MCF 10A (cell line): ENCODE results near the gene CDC42EP1. TPM values are rescaled to one million over a fixed set of nuclear protein-coding genes. Genes with fewer than 3 reads are reported as not detected.
"Not testable (repeated sequence)": the region's sequence is repeated elsewhere in the genome, so short reads cannot be mapped to it uniquely, and the experiment has no call there.

Experiments used
- BruUV-seq: library from RNA; stranded (reverse); fragments of 400-500 nt; replicated peaks from 2 replicates; lab custom pipeline; 2021; lab: Mats Ljungman, UMichigan
- CTCF ChIA-PET: fragments of 300-600 bp; sonication (Branson Sonifier 250); formaldehyde crosslinking; extraction: SDS; loops from one replicate; lab custom pipeline; 2021; ENCODE audit warnings: antibody characterized with exemption, inconsistent platforms; lab: Yijun Ruan, JAX
- POLR2A ChIA-PET: fragments of 300-600, 350-650 bp; sonication (Branson Sonifier 250); formaldehyde crosslinking; extraction: SDS; loops from one replicate; lab custom pipeline; 2020; ENCODE audit warnings: antibody characterized with exemption, inconsistent platforms; lab: Yijun Ruan, JAX
- DNase-seq: peaks from one replicate; pipeline ENCODE4 v3.0.0-alpha.2; 2018; ENCODE audit not compliant: unreplicated experiment
- H3K27ac Mint-ChIP-seq: one replicate; pipeline ENCODE4 v1.8.0; 2022; ENCODE audit warnings: mild to moderate bottlenecking, low read depth, mixed read lengths; ENCODE audit not compliant: unreplicated experiment
- H3K27me3 Mint-ChIP-seq: one replicate; pipeline ENCODE4 v1.8.0; 2022; ENCODE audit warnings: mixed read lengths; ENCODE audit not compliant: insufficient read depth, unreplicated experiment
- H3K36me3 Mint-ChIP-seq: one replicate; pipeline ENCODE4 v1.8.0; 2022; ENCODE audit warnings: mild to moderate bottlenecking, moderate library complexity, mixed read lengths; ENCODE audit not compliant: insufficient read depth, unreplicated experiment
- H3K4me1 Mint-ChIP-seq: one replicate; pipeline ENCODE4 v1.8.0; 2022; ENCODE audit warnings: mixed read lengths; ENCODE audit not compliant: insufficient read depth, unreplicated experiment
- H3K4me3 Mint-ChIP-seq: one replicate; pipeline ENCODE4 v1.8.0; 2022; ENCODE audit warnings: mild to moderate bottlenecking, moderate library complexity, mixed read lengths; ENCODE audit not compliant: unreplicated experiment
- H3K9me3 Mint-ChIP-seq: one replicate; pipeline ENCODE4 v1.8.0; 2022; ENCODE audit warnings: mixed read lengths; ENCODE audit not compliant: unreplicated experiment
- CTCF ChIP-seq: fragments of 200-600 bp; IDR thresholded peaks from one replicate; pipeline ENCODE4 v1.8.0; 2022; ENCODE audit warnings: antibody characterized with exemption, mild to moderate bottlenecking; ENCODE audit not compliant: unreplicated experiment
- intact Hi-C: fragments of 100-400 bp; cut with micrococcal nuclease; formaldehyde crosslinking; loops from 2 replicates; pipeline ENCODE4 v1.14.1; 2022
- total RNA-seq: library from RNA; stranded (reverse); gene quantifications from 2 replicates; pipeline ENCODE4 v1.2.3, GENCODE V29; 2022

CDC42EP1 gene
- total RNA-seq, 1 experiment from 2014 or later, result 148 TPM

GRCh38 chr22:37601540-37602442 is 41.5 kb downstream of the CDC42EP1 start:
- DNase-seq, result peak; percentile 95
- no peaks in the 10 kb centered on the region for H3K36me3 Mint-ChIP-seq
- H3K4me1 Mint-ChIP-seq, result peaks cover 8% of the 10 kb centered on the region
- peak overlapping the region; percentile 38 for H3K4me3 Mint-ChIP-seq
- CTCF ChIA-PET, result interaction anchor here (0.6 to 1.4 kb wide), 8 partner anchors 9 to 1740 kb away, joined by 3 to 7 read pairs (median 3); partner anchors contain the start of gene GCAT
- no peaks in the 10 kb centered on the region for H3K27me3 Mint-ChIP-seq
- H3K9me3 Mint-ChIP-seq, result no peaks in the 10 kb centered on the region
- TF ChIP-seq CTCF, result no peak
- no TSS peak for BruUV-seq
- intact Hi-C loops, result no loop called here
- POLR2A ChIA-PET, result interaction anchor here (0.7 to 1.3 kb wide), 3 partner anchors 9 to 353 kb away, joined by 3 to 4 read pairs (median 4); no protein-coding TSS in a partner anchor
- peak overlapping the region; percentile 68 for H3K27ac Mint-ChIP-seq

- H3K36me3 Mint-ChIP-seq, H3K4me1 Mint-ChIP-seq, intact Hi-C loops, H3K9me3 Mint-ChIP-seq, DNase-seq, BruUV-seq, H3K4me3 Mint-ChIP-seq, H3K27me3 Mint-ChIP-seq, H3K27ac Mint-ChIP-seq: not testable (repeated sequence)
- POLR2A ChIA-PET, result interaction anchor here (1.2 to 1.5 kb wide), 2 partner anchors 10 kb away, joined by 4 read pairs; no protein-coding TSS in a partner anchor
- CTCF ChIA-PET, result interaction anchor here (0.6 to 1.4 kb wide), 7 partner anchors 10 to 1005 kb away, joined by 3 to 7 read pairs (median 4); no protein-coding TSS in a partner anchor
Measured at GRCh38 chr22:37602546-37603277, 42.4 kb downstream of the CDC42EP1 start.

GRCh38 chr22:37604074-37604473 is 43.8 kb downstream of the CDC42EP1 start:
- H3K27me3 Mint-ChIP-seq, result no peaks in the 10 kb centered on the region
- ChIA-PET CTCF (interaction anchor here (0.7 to 2.3 kb wide), 4 partner anchors 12 to 414 kb away, joined by 3 to 10 read pairs (median 4); no protein-coding TSS in a partner anchor), POLR2A (interaction anchor here (1.5 kb wide), 1 partner anchor 12 kb away, joined by 4 read pairs; no protein-coding TSS in a partner anchor)
- TF ChIP-seq CTCF, result no peak
- no peak overlapping the region for H3K27ac Mint-ChIP-seq
- H3K9me3 Mint-ChIP-seq, result no peaks in the 10 kb centered on the region
- no peak for DNase-seq
- no peak overlapping the region for H3K4me3 Mint-ChIP-seq
- peaks cover 14% of the 10 kb centered on the region for H3K4me1 Mint-ChIP-seq
- no TSS peak for BruUV-seq
- H3K36me3 Mint-ChIP-seq, result no peaks in the 10 kb centered on the region
- intact Hi-C loops, result no loop called here

GRCh38 chr22:37604875-37605274 is 44.6 kb downstream of the CDC42EP1 start:
- no peaks in the 10 kb centered on the region for H3K27me3 Mint-ChIP-seq
- intact Hi-C loops, result loop anchor here (5.0 kb wide), 1 partner anchor 72 kb away; the partner anchor contains the start of gene LGALS1
- no peak overlapping the region for H3K27ac Mint-ChIP-seq
- no peak overlapping the region for H3K4me3 Mint-ChIP-seq
- no peaks in the 10 kb centered on the region for H3K9me3 Mint-ChIP-seq
- TF ChIP-seq CTCF, result no peak
- BruUV-seq, result no TSS peak
- peaks cover 20% of the 10 kb centered on the region for H3K4me1 Mint-ChIP-seq
- POLR2A ChIA-PET, result no interaction called here
- CTCF ChIA-PET, result interaction anchor here (0.7 to 2.3 kb wide), 3 partner anchors 9 to 415 kb away, joined by 4 to 10 read pairs (median 4); no protein-coding TSS in a partner anchor
- no peaks in the 10 kb centered on the region for H3K36me3 Mint-ChIP-seq
- no peak for DNase-seq
